ENCODE data around the gene UCHL1.

The UCHL1 gene

DNA sequence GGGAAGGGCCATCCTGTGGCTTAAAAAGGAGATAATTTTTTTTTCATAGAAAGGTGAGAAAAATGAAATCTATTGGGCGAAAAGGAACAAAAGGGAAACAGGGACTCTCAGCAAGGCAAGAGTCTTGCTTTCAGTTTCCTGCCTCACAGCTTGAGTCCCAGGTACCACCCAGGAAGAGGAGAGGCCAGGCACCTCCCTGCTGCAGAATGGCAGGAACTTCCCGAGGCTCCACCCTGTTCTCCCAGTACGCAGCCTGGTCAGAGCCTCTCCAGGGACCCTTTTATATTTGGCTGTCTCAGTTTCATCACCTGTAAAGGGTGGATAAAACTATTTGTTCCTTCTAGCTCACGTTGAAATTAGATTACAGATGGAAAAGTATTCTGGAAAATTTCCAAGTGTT, 33.8 kb downstream of the UCHL1 start:
- TF ChIP-seq CTCF (IDR thresholded peaks at IDR 0.05; ENCODE audit: low read depth, low read length) = no peak
- in situ Hi-C loops (cut with HindIII; ENCODE audit: low sequenced_read_pairs) = no loop called here
- no peak for DNase-seq (ENCODE audit: low read depth, low spot score)
- H3K4me3 ChIP-seq (ENCODE audit: low read depth, low read length) = no peak overlapping the region

DNA sequence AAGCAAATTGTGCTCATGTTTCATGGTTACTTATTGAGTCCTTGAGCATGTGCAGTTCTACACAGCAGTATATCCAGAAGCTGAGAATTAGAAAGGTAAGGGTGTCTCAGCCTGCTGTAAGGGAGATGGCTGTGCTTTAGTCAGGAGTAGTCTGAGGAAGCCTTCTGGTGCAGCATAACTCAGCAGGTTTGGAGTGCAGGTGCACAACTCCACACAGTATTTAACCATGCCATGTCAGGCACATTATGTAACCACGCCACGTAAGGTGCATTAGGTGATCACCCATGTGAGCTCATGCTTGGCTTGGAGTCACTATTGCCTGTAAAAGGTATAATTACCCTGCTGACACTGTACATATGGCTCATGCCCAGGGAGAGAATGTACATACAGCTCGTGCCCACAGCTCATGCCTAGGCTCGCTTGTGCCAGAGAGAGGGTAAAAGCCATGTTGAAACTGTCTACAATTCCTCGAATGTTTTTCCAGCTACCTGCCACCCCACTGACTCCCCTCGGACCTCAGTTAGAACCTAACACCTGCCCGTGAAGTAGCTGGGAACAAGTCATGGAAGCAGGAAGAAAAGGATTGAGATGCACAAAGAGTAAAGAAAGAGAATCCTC, 37.8 kb downstream of the UCHL1 start:
- no peak for DNase-seq (ENCODE audit: low read depth, low spot score)

DNA sequence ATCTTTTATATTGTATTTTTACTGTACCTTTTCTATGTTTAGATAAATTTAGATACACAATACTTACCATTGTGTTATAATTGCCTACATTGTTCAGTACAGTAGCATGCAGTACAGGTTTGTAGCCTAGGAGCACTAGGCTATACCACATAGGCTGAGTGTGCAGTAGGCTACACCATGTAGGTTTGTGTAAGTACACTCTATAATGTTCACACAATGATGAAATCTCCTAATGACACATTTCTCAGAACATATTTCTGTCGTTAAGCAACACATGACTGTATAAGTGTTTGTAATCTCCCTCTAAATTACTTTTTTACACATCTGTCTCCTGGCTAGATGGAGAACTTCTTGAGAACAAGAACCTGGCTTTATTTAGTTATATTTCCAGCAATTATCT, 40.3 kb downstream of the UCHL1 start:
- no peak overlapping the region for H3K4me3 ChIP-seq (ENCODE audit: low read depth, low read length)
- DNase-seq (ENCODE audit: low read depth, low spot score) = no peak
- no peak for TF ChIP-seq CTCF (IDR thresholded peaks at IDR 0.05; ENCODE audit: low read depth, low read length)
- in situ Hi-C loops (cut with HindIII; ENCODE audit: low sequenced_read_pairs) = no loop called here

More for the DNA sequence above, 37.8 kb downstream of the UCHL1 start:
- H3K4me3 ChIP-seq (ENCODE audit: low read depth, low read length) = no peak overlapping the region
- no peak for TF ChIP-seq CTCF (IDR thresholded peaks at IDR 0.05; ENCODE audit: low read depth, low read length)
- in situ Hi-C loops (cut with HindIII; ENCODE audit: low sequenced_read_pairs) = no loop called here

DNA sequence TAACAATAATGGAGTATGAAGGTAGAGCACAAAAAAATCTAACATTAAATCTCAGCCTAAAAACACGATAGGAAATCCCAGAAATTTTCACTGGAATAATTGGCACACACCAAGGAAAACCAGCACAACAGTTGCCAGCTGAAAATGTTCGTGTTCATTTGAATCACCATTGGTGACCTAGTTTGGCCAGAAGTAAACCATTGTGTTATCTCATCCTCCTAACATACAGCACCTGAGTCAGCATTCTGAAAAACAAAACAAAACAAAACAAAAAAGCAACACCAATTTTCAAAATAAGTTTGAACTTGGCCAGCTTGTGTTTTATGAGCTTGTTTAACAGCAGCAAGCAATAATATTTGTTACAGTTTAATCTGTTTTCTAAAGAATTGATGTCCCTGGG, 41.1 kb downstream of the UCHL1 start:
- H3K4me3 ChIP-seq (ENCODE audit: low read depth, low read length) = no peak overlapping the region
- in situ Hi-C loops (cut with HindIII; ENCODE audit: low sequenced_read_pairs) = no loop called here
- no peak for DNase-seq (ENCODE audit: low read depth, low spot score)
- no peak for TF ChIP-seq CTCF (IDR thresholded peaks at IDR 0.05; ENCODE audit: low read depth, low read length)

DNA sequence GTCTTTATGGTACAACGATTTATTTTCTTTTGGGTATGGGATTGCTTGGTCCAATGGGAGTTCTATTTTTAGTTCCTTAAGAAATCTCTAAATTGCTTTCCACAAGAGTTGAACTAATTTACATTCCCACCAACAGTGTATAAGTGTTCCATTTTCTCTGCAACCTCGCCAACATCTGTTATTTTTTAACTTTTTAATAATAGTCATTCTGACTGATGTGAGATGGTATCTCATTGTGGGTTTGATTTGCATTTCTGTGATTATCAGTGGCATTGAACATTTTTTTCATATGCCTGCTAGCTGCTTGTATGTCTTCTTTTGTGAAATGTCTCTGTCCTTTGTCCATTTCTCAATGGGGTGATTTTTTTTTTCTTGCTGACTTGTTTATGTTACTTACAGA, 42.8 kb downstream of the UCHL1 start:
- no peak for TF ChIP-seq CTCF (IDR thresholded peaks at IDR 0.05; ENCODE audit: low read depth, low read length)
- H3K4me3 ChIP-seq (ENCODE audit: low read depth, low read length) = no peak overlapping the region
- in situ Hi-C loops (cut with HindIII; ENCODE audit: low sequenced_read_pairs) = no loop called here
- DNase-seq (ENCODE audit: low read depth, low spot score) = no peak

DNA sequence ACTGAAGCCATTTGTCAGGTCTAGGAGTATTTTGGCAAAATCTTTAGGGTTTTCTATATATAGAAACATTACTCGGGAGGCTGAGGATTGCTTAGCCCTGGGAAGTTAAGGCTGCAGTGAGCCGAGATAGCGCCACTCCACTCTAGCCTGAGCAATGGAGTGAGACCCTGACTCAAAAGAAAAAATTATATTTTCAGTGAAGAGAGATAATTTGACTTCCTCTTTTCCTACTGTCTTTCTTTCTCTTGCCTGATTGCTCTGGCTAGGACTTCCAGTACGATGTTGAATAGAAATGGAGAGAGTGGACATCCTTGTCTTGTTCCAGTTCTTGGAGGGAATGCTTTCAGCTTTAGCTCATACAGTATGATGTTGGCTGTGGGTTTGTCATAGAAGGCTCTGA, 44.4 kb downstream of the UCHL1 start:
- no peak for DNase-seq (ENCODE audit: low read depth, low spot score)
- TF ChIP-seq CTCF (IDR thresholded peaks at IDR 0.05; ENCODE audit: low read depth, low read length) = no peak
- in situ Hi-C loops (cut with HindIII; ENCODE audit: low sequenced_read_pairs) = no loop called here
- no peak overlapping the region for H3K4me3 ChIP-seq (ENCODE audit: low read depth, low read length)

All from astrocyte of the spinal cord (primary cell).